SK-N-SH treated with all-trans-retinoic acid at 6 μM for 48 hours (cell line): ENCODE measurements around the gene SLC25A11.

Experiments
- CSDC2 ChIP-seq: fragments of 250-450 bp; sonication (Bioruptor Pico); IDR thresholded peaks from 2 replicates; pipeline ENCODE4 v1.5.0; 2020; ENCODE audit warnings: mild to moderate bottlenecking, moderate library complexity
- RARB ChIP-seq: fragments of 250-450 bp; sonication (Bioruptor Pico); IDR thresholded peaks from 2 replicates; pipeline ENCODE4 v1.8.0; 2021; ENCODE audit warnings: mild to moderate bottlenecking, moderate library complexity
- ZFP3 ChIP-seq: fragments of 250-450 bp; sonication (Bioruptor Pico); IDR thresholded peaks from 2 replicates; pipeline ENCODE4 v1.5.0; 2020; ENCODE audit warnings: mild to moderate bottlenecking, moderate library complexity
- TF ChIP-seq, protein P1 (sequence below): fragments of 250-450 bp; sonication (Bioruptor Pico); IDR thresholded peaks from 2 replicates; pipeline ENCODE4 v1.5.1; 2021; ENCODE audit warnings: mild to moderate bottlenecking, moderate library complexity
- TF ChIP-seq, protein P2 (sequence below): fragments of 250-450 bp; sonication (Bioruptor Pico); IDR thresholded peaks from 2 replicates; pipeline ENCODE4 v1.5.1; 2020; ENCODE audit warnings: low read depth, mild to moderate bottlenecking, moderate library complexity

DNA sequence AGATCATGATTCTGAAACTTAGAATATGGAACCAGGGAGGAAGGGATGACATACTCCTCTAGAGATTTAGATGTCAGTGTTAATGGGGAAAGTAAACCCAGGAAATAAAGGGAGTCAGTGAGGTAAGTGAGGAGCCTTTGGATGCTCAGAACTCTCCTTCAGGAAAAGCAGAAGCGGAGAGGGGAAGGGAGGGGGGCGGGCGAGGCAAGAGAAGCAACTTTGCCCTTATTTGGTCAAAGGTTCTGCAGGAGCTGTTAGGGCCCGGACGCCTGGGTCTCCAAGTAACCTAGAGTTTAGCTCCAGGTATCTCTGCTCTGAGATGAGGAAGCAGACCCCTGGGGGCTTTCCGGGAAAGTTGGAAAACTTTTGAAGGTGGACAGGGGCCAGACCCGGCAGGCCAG lies 7.2 kb upstream of the SLC25A11 start:
- TF ChIP-seq, protein P1, sequence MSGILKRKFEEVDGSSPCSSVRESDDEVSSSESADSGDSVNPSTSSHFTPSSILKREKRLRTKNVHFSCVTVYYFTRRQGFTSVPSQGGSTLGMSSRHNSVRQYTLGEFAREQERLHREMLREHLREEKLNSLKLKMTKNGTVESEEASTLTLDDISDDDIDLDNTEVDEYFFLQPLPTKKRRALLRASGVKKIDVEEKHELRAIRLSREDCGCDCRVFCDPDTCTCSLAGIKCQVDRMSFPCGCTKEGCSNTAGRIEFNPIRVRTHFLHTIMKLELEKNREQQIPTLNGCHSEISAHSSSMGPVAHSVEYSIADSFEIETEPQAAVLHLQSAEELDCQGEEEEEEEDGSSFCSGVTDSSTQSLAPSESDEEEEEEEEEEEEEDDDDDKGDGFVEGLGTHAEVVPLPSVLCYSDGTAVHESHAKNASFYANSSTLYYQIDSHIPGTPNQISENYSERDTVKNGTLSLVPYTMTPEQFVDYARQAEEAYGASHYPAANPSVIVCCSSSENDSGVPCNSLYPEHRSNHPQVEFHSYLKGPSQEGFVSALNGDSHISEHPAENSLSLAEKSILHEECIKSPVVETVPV (CRISPR knock-in tag): no peak
- TF ChIP-seq, protein P2, sequence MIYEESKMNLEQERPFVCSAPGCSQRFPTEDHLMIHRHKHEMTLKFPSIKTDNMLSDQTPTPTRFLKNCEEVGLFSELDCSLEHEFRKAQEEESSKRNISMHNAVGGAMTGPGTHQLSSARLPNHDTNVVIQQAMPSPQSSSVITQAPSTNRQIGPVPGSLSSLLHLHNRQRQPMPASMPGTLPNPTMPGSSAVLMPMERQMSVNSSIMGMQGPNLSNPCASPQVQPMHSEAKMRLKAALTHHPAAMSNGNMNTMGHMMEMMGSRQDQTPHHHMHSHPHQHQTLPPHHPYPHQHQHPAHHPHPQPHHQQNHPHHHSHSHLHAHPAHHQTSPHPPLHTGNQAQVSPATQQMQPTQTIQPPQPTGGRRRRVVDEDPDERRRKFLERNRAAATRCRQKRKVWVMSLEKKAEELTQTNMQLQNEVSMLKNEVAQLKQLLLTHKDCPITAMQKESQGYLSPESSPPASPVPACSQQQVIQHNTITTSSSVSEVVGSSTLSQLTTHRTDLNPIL (CRISPR knock-in tag): no peak
- TF ChIP-seq RARB: no peak
- no peak for TF ChIP-seq CSDC2
- no peak for TF ChIP-seq ZFP3 (CRISPR knock-in tag)
